ENCODE data around the gene SMCO4. TPM values are rescaled to one million over a fixed set of nuclear protein-coding genes. Genes with fewer than 3 reads are reported as not detected.

SMCO4 gene
- total RNA-seq, 4 donors from 2014 or later, result 24.8 to 93.0 (median 40.2) TPM

DNA sequence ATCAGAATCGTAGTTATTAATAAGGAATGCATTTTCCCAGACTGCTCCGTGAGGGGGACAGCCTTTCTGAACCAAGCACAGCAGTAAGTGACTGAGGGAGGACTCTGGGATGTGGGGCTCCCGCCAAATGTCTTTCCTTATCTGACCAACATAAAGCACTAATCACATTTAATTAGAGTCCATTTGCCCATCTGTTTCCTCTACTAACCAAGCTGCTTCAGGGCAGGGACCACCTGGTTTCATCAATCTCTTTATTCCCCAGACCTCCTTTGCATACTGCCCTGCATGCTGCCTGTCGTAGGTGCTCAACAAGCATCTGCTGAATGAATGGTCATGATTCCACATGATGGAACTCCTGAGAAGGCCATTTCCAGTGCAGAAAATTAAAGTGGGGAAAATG, 29.4 kb downstream of the SMCO4 start:
- Histone ChIP-seq H3K4me1 (no peaks in the 10 kb centered on the region), H3K9me3 (no peaks in the 10 kb centered on the region), H3K4me3 (no peak overlapping the region), H3K27me3 (no peaks in the 10 kb centered on the region), H3K36me3 (no peaks in the 10 kb centered on the region), H3K27ac (no peak overlapping the region)
- TF ChIP-seq, protein P1, sequence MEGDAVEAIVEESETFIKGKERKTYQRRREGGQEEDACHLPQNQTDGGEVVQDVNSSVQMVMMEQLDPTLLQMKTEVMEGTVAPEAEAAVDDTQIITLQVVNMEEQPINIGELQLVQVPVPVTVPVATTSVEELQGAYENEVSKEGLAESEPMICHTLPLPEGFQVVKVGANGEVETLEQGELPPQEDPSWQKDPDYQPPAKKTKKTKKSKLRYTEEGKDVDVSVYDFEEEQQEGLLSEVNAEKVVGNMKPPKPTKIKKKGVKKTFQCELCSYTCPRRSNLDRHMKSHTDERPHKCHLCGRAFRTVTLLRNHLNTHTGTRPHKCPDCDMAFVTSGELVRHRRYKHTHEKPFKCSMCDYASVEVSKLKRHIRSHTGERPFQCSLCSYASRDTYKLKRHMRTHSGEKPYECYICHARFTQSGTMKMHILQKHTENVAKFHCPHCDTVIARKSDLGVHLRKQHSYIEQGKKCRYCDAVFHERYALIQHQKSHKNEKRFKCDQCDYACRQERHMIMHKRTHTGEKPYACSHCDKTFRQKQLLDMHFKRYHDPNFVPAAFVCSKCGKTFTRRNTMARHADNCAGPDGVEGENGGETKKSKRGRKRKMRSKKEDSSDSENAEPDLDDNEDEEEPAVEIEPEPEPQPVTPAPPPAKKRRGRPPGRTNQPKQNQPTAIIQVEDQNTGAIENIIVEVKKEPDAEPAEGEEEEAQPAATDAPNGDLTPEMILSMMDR (IDR thresholded peaks at IDR 0.05), result no peak
- TF ChIP-seq POLR2A (IDR thresholded peaks at IDR 0.05), result no peak
- no peak for DNase-seq

DNA sequence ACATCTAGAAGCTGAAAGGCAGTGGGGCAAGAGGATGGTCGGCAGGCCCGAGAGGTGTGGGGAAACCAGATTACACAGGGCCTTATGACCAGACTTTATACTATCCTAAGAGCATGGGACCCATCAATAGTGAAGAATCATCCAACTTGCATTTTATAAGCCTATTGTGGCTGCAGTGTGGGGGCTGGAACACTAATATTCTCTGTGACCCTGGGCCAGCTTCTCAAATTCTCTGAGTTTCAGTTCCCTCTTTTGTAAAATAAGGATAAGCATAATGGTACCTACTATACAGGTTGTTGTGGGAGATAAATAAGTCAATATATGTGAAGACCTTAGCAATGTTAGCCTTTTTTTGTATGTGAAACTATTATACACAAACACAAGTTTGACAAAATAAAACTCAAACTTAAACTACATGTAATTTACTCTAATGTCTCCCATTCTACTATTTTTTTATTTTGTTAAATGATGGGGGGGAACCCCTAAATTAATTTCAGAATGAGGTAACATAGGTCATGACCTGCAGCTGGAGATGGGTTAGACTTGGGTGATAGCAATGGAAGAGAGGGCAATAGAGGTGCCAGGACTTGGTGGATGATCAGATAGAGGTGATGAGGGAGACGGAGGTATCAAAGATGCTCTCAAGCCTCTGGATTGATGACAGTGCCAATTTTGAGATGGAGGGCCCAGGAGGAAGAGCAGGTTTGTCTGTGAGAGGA, 30.1 kb downstream of the SMCO4 start:
- Histone ChIP-seq H3K27ac (no peak overlapping the region), H3K4me3 (no peak overlapping the region), H3K36me3 (no peaks in the 10 kb centered on the region), H3K4me1 (no peaks in the 10 kb centered on the region), H3K27me3 (no peaks in the 10 kb centered on the region), H3K9me3 (no peaks in the 10 kb centered on the region)
- TF ChIP-seq, protein P1 (IDR thresholded peaks at IDR 0.05), result no peak
- TF ChIP-seq POLR2A (IDR thresholded peaks at IDR 0.05), result no peak
- no peak for DNase-seq

DNA sequence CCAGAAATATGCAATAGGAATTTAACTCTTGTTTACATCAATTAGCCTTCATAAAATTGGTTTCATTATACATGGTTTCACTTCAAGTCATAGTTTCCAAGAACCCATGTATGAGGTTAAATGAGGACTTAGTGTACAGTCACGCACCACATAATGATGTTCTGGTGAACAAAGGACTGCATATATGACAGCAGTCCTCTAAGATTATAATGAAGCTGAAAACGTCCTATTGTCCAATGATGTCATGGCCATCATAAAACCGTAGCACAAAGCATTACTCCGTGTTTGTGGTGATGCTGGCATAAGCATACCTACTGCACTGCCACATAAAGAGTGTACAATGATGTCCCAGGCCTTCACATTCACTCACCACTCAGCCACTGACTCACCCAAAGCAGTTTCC, 31.1 kb downstream of the SMCO4 start:
- H3K36me3 ChIP-seq, result no peaks in the 10 kb centered on the region
- H3K27me3 ChIP-seq, result no peaks in the 10 kb centered on the region
- no peaks in the 10 kb centered on the region for H3K9me3 ChIP-seq
- no peak overlapping the region for H3K4me3 ChIP-seq
- TF ChIP-seq, protein P1 (IDR thresholded peaks at IDR 0.05), result no peak
- TF ChIP-seq POLR2A (IDR thresholded peaks at IDR 0.05), result no peak
- H3K4me1 ChIP-seq, result no peaks in the 10 kb centered on the region
- no peak overlapping the region for H3K27ac ChIP-seq
- no peak for DNase-seq

DNA sequence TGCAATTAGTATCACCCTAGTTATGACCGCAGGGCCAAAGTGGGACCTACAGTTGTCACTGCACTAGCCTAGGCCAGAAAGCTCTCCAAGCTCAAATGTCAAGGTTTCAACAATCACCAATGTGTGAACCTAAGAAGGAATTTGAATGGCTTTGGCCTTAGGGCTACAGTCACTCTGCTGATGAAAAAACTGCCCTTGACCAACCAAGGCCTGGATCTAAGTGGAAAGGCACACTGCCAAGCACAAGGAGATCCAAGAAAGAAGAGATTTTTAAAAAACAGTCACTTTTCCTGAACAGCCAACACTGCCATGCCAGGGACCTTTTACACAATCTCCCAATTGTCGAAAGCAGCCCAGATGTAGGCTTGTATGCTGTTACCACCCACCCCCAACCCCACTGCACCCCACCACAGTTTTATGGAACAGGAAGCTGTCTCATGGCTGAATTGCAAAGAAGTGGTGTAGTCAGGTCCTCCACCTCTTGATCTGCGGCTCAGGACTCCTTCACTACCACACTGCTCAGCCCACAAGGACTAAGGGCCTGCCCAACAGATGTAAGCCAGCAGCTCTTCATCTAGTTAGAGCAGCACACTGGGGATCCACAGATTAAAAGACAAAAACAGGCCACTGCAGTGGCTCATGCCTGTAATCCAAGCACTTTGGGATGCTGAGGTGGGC, 32.9 kb downstream of the SMCO4 start:
- H3K27ac ChIP-seq, result no peak overlapping the region
- H3K27me3 ChIP-seq, result no peaks in the 10 kb centered on the region
- H3K4me3 ChIP-seq, result no peak overlapping the region
- no peaks in the 10 kb centered on the region for H3K36me3 ChIP-seq
- DNase-seq, result no peak
- H3K9me3 ChIP-seq, result no peaks in the 10 kb centered on the region
- H3K4me1 ChIP-seq, result no peaks in the 10 kb centered on the region
- no peak for TF ChIP-seq POLR2A (IDR thresholded peaks at IDR 0.05)

DNA sequence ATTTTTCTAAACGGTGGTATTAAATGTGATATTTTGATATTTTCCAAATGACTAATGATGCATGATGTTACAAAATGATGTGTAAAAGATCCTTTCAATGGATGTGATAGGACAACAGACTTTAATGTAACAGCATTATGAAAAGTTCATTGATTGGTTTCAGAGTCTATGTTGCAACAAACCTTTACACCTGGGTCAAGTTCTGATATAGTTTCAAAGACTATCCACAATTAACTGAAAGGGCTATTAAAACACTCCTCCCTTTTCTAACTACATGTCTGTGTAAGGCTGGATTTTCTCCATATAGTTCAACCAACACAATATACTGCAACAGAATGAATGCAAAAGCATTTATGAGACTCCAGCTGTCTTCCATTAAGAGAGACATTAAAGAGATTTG, 35.7 kb downstream of the SMCO4 start:
- no peak for TF ChIP-seq POLR2A (IDR thresholded peaks at IDR 0.05)
- TF ChIP-seq, protein P1 (IDR thresholded peaks at IDR 0.05), result no peak
- H3K4me1 ChIP-seq, result no peaks in the 10 kb centered on the region
- H3K4me3 ChIP-seq, result no peak overlapping the region
- no peak for DNase-seq
- H3K27ac ChIP-seq, result peak overlapping the region in 1 of 4 donors; percentile 6
- no peaks in the 10 kb centered on the region for H3K27me3 ChIP-seq
- H3K36me3 ChIP-seq, result no peaks in the 10 kb centered on the region
- no peaks in the 10 kb centered on the region for H3K9me3 ChIP-seq

DNA sequence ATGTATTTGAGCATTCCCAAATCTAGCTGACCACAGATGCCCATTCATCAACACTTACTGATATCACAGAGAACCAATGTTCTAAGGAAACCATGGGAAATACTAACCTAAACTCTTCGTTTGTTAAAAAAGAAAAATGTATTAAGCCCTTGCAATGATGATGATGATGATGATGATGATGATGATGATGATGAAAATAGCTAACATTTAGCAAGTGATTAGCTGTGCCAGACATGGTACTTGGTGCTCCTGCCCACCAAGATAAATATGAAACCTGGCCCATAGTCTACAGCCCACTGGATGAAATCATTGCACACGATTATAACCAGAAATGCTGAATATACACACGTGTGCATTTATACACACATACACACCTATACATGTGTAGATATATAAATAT, 37.5 kb downstream of the SMCO4 start:
- TF ChIP-seq, protein P1 (IDR thresholded peaks at IDR 0.05), result no peak
- no peak for TF ChIP-seq POLR2A (IDR thresholded peaks at IDR 0.05)
- DNase-seq, result no peak
- no peaks in the 10 kb centered on the region for H3K4me1 ChIP-seq
- no peak overlapping the region for H3K4me3 ChIP-seq
- no peak overlapping the region for H3K27ac ChIP-seq
- no peaks in the 10 kb centered on the region for H3K27me3 ChIP-seq
- H3K9me3 ChIP-seq, result no peaks in the 10 kb centered on the region
- H3K36me3 ChIP-seq, result no peaks in the 10 kb centered on the region

All from Peyer's patch (tissue), 4 donors.